Peyer's patch (tissue), 4 donors: Measurements from ENCODE around the gene SLAIN2.

Source experiments
- POLR2A ChIP-seq, 2 donors: fragments of 450-650 bp; IDR thresholded peaks; one replicate each; pipeline ENCODE4 v1.5.1; 2017; ENCODE audit warnings: antibody characterized with exemption in 2 of 2, mild to moderate bottlenecking in 2 of 2, moderate library complexity in 2 of 2
- TF ChIP-seq, protein P1 (sequence below), 6 experiments: fragments of 450-650 bp in 4 of 6; fragments of 200-600 bp in 2 of 6; sonication (generic) in 1 of 6; IDR thresholded peaks; one replicate each; pipeline ENCODE4 v1.5.1; 2017 to 2019; ENCODE audit warnings: antibody characterized with exemption in 6 of 6, mild to moderate bottlenecking in 3 of 6, moderate library complexity in 1 of 6

DNA sequence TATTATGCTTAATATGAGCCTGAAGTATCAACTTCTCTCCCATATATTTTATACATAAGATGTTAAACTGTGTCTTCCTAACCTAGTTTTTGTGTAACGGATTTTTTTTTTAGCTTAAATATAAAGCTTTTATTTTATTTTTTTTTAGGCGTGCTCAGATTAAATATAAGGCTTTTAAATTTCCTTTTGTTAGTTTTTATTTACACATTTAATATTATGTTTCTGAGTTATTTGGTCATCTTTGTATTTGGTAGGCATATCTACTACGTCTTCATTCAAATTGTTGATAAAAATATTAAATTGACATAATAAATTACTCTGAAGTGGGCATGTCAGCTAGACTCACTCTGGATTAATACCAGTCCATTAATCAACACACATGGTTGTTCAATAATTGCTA lies 4.2 kb downstream of the SLAIN2 start:
- TF ChIP-seq POLR2A (IDR thresholded peaks at IDR 0.05), result no peak
- TF ChIP-seq, protein P1, sequence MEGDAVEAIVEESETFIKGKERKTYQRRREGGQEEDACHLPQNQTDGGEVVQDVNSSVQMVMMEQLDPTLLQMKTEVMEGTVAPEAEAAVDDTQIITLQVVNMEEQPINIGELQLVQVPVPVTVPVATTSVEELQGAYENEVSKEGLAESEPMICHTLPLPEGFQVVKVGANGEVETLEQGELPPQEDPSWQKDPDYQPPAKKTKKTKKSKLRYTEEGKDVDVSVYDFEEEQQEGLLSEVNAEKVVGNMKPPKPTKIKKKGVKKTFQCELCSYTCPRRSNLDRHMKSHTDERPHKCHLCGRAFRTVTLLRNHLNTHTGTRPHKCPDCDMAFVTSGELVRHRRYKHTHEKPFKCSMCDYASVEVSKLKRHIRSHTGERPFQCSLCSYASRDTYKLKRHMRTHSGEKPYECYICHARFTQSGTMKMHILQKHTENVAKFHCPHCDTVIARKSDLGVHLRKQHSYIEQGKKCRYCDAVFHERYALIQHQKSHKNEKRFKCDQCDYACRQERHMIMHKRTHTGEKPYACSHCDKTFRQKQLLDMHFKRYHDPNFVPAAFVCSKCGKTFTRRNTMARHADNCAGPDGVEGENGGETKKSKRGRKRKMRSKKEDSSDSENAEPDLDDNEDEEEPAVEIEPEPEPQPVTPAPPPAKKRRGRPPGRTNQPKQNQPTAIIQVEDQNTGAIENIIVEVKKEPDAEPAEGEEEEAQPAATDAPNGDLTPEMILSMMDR (IDR thresholded peaks at IDR 0.05), result no peak
